Loucy (cell line): Measurements from ENCODE around the gene PRPS1.

Experiments used
- CTCF ChIP-seq: fragments of 200-600 bp; sonication (generic); conservative IDR thresholded peaks from 2 replicates; pipeline ENCODE4 v1.5.1; 2014; ENCODE audit warnings: mild to moderate bottlenecking, antibody characterized with exemption, low read length
- EZH2phosphoT487 ChIP-seq: fragments of 200-600 bp; IDR thresholded peaks from 2 replicates; pipeline ENCODE4 v1.6.1; 2018; ENCODE audit warnings: antibody characterized with exemption, mild to moderate bottlenecking, moderate library complexity, borderline replicate concordance

- TF ChIP-seq CTCF (no peak), EZH2phosphoT487 (no peak)
These were observed 26.6 kb upstream of the PRPS1 start for GRCh38 chrX:107601759-107602158.
